GM12872 (cell line): ENCODE data around the gene PDLIM4.
A peak's percentile ranks its signal among the peaks of the same experiment; 100 is the strongest.

Experiments
- TF ChIP-seq, protein P1 (sequence below): IDR thresholded peaks from 3 replicates; pipeline ENCODE4 v1.5.1; 2011; ENCODE audit warnings: low read depth, mild to moderate bottlenecking, low read length, moderate library complexity; ENCODE audit not compliant: insufficient read depth

PDLIM4 gene

DNA sequence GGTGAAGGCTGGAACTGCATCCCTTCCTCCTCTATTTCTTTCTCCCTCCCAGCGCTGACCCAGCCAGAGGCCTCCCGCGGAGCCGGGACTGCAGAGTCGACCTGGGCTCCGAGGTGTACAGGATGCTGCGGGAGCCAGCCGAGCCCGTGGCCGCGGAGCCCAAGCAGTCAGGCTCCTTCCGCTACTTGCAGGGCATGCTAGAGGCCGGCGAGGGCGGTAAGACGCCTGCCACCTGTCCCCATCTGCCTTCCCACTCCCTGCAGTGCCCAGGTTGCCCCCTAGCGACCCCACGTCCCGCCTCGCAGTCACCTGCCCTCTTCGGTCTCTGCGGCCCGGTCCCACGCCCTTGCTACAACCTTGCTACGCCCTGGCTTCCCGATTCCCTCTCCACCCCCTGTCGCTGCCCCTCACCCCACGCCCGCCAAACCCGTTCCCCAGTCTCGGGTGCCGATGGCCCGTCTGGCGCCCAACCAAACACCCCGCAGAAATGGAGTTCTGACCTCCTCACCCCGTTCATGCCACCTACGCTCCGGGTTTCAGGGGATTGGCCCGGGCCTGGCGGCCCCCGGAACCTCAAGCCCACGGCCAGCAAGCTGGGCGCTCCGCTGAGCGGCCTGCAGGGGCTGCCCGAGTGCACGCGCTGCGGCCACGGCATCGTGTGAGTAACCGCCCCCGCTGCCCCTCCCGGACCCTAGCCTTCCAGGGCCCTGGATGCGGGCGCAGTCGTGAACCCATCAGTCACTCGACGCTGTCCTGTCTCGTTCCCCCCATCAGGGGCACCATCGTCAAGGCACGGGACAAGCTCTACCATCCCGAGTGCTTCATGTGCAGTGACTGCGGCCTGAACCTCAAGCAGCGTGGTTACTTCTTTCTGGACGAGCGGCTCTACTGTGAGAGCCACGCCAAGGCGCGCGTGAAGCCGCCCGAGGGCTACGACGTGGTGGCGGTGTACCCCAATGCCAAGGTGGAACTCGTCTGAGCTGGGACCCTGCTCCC is 14.1 kb downstream of the PDLIM4 start:
- TF ChIP-seq, protein P1, sequence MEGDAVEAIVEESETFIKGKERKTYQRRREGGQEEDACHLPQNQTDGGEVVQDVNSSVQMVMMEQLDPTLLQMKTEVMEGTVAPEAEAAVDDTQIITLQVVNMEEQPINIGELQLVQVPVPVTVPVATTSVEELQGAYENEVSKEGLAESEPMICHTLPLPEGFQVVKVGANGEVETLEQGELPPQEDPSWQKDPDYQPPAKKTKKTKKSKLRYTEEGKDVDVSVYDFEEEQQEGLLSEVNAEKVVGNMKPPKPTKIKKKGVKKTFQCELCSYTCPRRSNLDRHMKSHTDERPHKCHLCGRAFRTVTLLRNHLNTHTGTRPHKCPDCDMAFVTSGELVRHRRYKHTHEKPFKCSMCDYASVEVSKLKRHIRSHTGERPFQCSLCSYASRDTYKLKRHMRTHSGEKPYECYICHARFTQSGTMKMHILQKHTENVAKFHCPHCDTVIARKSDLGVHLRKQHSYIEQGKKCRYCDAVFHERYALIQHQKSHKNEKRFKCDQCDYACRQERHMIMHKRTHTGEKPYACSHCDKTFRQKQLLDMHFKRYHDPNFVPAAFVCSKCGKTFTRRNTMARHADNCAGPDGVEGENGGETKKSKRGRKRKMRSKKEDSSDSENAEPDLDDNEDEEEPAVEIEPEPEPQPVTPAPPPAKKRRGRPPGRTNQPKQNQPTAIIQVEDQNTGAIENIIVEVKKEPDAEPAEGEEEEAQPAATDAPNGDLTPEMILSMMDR, result peak; percentile 44

DNA sequence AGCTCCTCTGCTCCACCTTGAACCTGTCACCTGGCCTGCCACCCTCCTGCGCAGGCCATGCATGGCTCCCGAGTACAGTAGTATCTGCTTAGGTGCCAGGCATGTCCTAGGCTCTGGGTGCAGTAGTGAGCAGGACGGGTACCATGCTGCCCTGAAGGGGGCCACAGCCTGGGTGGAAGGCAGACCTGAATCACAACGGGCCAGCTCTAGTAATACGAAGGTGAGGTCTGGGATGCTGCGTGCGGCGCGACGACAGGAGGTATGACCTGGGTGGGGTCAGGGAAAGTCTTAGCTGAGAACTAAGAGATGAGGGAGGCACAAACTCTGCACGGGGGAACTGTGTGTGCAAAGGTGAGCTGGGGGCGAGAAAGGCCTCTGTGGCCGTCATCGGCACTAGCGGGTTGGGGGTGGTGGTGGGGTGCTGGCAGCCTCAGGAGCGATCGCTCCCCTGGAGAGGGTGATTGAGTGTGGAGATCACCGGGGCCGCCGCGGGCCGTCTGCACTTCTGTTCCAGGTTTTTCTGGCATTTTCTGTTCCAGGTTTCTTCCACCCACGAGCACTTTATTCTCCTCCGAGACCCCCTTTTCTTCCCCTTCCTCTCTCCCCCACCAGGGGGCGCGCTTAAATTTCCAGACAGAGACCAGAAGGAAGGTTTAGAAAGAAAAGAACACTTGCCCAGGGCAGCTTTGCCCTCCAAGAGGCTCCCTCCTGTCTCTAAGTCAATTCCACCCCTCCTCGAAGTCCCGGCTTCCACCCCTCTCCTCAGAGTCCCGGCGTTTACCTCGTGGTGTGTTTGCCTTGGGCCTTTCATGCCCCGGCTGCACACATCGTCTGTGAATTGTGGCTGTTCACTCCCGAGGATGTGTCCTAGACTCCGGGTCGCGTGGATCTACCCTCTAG is 15.1 kb downstream of the PDLIM4 start:
- TF ChIP-seq, protein P1, result peak; percentile 85

DNA sequence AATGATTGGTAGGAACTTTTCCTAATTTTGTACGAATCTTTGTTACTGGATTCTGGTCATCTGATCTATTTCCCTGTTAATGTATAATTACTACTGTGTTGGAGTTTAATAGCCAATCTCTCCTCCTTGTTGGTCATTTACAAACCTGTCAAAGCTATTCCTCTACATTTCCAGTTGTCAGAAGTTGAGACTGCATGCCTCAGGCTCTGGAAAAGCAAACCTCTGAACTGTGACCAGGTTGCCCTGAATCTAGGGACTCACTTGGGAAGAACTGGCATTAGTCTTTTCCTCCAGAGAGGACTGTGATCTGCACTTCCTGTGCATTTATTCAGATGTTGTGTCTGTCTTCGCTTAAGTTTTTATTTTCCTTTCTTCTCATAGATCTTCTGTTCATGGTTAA is 16.1 kb downstream of the PDLIM4 start:
- TF ChIP-seq, protein P1, result no peak

DNA sequence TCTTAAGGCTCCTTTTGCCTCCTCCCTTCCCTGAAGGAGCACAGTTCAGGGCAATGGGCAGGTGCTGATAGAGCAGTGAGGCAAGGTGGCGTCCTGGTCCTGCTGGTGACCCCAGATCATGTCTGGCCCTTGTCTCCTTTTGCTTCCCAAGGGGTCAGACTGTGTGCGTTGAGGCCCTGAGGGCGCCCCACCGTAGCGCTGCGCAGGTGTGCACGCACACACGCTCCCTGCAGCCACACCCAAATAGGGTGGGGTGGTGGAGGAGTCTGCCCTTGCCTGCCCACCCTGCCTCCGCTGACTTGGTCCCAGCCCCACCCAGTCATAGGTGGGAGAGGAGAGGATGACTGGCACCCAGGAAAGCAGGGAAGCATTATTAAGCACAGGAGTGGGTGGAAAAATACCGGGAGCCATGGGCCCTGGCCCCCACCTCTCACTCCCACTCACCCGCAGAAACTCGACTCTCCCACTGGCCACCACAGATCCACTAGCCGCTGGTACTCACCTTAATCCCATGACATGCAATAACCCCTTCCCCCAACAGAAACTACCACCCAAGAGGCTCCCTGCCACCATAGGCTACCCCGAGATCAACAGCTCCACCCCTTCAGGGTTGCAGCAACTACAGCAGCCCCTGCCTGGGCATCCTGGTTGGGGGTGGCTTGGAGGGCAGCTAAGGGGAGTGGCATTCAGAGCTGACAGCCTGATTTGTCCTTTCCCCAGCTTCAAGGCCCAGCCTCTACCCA is 16.7 kb downstream of the PDLIM4 start:
- TF ChIP-seq, protein P1, result no peak

DNA sequence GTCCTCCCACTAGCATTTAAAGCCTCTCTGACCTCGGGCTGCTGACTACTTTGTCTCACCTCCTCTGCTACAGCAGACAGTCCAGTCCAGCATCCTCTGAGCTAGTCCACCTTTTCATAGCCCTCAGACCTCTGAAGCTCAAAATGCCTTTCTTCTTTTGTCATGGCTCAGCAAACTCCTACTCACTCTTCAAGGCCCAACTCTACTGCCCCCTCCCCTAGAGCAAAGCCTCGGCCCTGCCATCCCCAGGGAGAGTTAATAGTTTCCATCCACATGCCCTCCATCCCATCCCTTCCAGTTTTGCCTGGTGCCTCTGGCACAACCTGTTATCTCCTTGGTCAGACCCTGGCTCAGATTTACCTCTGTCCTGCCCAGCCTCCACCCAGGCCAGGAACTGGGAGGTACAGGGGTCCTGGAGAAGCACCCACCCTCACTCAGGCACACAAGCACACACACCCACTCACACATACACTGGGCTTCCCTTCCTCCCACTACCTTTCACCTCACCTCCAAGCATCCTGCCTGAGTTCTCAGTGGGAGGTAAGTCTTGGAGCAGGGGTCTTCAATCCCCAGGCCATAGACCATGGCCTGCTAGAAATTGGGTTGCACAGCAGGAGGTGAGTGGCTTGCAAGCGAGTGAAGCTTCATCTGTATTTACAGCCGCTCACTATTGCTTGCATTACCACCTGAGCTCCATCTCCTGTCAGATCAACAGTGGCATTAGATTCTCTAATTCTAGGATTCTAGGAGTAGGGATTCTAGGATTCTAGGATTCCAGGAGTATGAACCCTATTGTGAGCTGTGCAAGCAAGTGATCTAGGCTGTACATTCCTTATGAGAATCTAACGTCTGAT is 18.1 kb downstream of the PDLIM4 start:
- TF ChIP-seq, protein P1, result no peak

DNA sequence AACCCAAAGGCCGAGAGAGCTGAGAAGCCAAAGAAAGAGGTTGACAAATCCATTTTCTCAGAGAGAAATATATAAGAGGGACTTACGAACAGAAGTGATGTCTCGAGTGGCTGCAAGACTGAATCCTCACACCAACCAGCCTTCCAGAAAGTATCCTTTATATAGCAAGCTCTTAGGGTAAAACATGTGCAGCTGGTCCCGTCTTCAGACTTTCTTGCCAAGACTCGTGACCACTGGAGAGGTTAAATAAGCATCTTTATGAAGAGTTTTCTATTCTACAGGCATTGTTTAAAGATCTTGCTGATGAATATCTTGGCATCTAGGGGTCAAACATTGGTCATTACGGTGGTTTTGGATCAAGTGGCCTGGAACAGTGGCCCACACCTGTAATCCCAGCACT is 19.8 kb downstream of the PDLIM4 start:
- TF ChIP-seq, protein P1, result no peak
